Measurements from ENCODE around the gene MADCAM1.

The MADCAM1 gene

GRCh38 chr19:539429-540030 is 43.2 kb downstream of the MADCAM1 start:
- Histone ChIP-seq H3K9ac (ENCODE audit: low read length) (no peak overlapping the region), H3K9me3 (ENCODE audit: low read length) (no peaks in the 10 kb centered on the region), H2AFZ (ENCODE audit: low read length) (no peak overlapping the region), H3K4me2 (ENCODE audit: low read length) (no peak overlapping the region), H3K27ac (ENCODE audit: low read depth, low read length, poor library complexity, severe bottlenecking) (no peak overlapping the region), H4K20me1 (ENCODE audit: insufficient read depth, low read length) (no peaks in the 10 kb centered on the region), H3K79me2 (ENCODE audit: insufficient read depth, low read length) (no peaks in the 10 kb centered on the region), H3K27me3 (ENCODE audit: insufficient read depth, low read length) (no peaks in the 10 kb centered on the region), H3K4me3 (ENCODE audit: low read depth, low read length, poor library complexity, severe bottlenecking) (no peak overlapping the region), H3F3A (ENCODE audit: insufficient read depth, low read length) (no peaks in the 10 kb centered on the region), H3K4me1 (ENCODE audit: insufficient read depth, low read length, severe bottlenecking) (peaks cover 10% of the 10 kb centered on the region), H3K9me2 (ENCODE audit: low read depth, low read length) (no peaks in the 10 kb centered on the region), H3K36me3 (ENCODE audit: insufficient read depth, low read length) (peaks cover 14% of the 10 kb centered on the region)
- no peak for TF ChIP-seq CTCF (IDR thresholded peaks at IDR 0.05; ENCODE audit: low read length)

- H3K79me2 ChIP-seq (ENCODE audit: insufficient read depth, low read length) = no peaks in the 10 kb centered on the region
- TF ChIP-seq CTCF (IDR thresholded peaks at IDR 0.05; ENCODE audit: low read length) = no peak
- H3K9ac ChIP-seq (ENCODE audit: low read length) = no peak overlapping the region
- H3K4me2 ChIP-seq (ENCODE audit: low read length) = no peak overlapping the region
- H3K9me2 ChIP-seq (ENCODE audit: low read depth, low read length) = no peaks in the 10 kb centered on the region
- peaks cover 10% of the 10 kb centered on the region for H3K4me1 ChIP-seq (ENCODE audit: insufficient read depth, low read length, severe bottlenecking)
- H3K36me3 ChIP-seq (ENCODE audit: insufficient read depth, low read length) = peaks cover 14% of the 10 kb centered on the region
- no peak overlapping the region for H2AFZ ChIP-seq (ENCODE audit: low read length)
- H3K4me3 ChIP-seq (ENCODE audit: low read depth, low read length, poor library complexity, severe bottlenecking) = no peak overlapping the region
- no peaks in the 10 kb centered on the region for H3K9me3 ChIP-seq (ENCODE audit: low read length)
- no peak overlapping the region for H3K27ac ChIP-seq (ENCODE audit: low read depth, low read length, poor library complexity, severe bottlenecking)
- no peaks in the 10 kb centered on the region for H3F3A ChIP-seq (ENCODE audit: insufficient read depth, low read length)
- no peaks in the 10 kb centered on the region for H4K20me1 ChIP-seq (ENCODE audit: insufficient read depth, low read length)
- H3K27me3 ChIP-seq (ENCODE audit: insufficient read depth, low read length) = no peaks in the 10 kb centered on the region
Observed at GRCh38 chr19:540867-541637, 44.8 kb downstream of the MADCAM1 start.

- Histone ChIP-seq H4K20me1 (ENCODE audit: insufficient read depth, low read length) (no peaks in the 10 kb centered on the region), H3K27ac (ENCODE audit: low read depth, low read length, poor library complexity, severe bottlenecking) (no peak overlapping the region), H3K4me1 (ENCODE audit: insufficient read depth, low read length, severe bottlenecking) (peaks cover 10% of the 10 kb centered on the region), H3K4me3 (ENCODE audit: low read depth, low read length, poor library complexity, severe bottlenecking) (no peak overlapping the region), H3K36me3 (ENCODE audit: insufficient read depth, low read length) (peaks cover 7% of the 10 kb centered on the region), H2AFZ (ENCODE audit: low read length) (no peak overlapping the region), H3F3A (ENCODE audit: insufficient read depth, low read length) (no peaks in the 10 kb centered on the region), H3K9me3 (ENCODE audit: low read length) (no peaks in the 10 kb centered on the region), H3K9me2 (ENCODE audit: low read depth, low read length) (no peaks in the 10 kb centered on the region), H3K9ac (ENCODE audit: low read length) (no peak overlapping the region), H3K4me2 (ENCODE audit: low read length) (no peak overlapping the region), H3K27me3 (ENCODE audit: insufficient read depth, low read length) (no peaks in the 10 kb centered on the region), H3K79me2 (ENCODE audit: insufficient read depth, low read length) (no peaks in the 10 kb centered on the region)
- TF ChIP-seq EZH2 (IDR thresholded peaks at IDR 0.05; ENCODE audit: borderline replicate concordance, low read length) (no peak), CTCF (IDR thresholded peaks at IDR 0.05; ENCODE audit: low read length) (no peak)
Observed at GRCh38 chr19:541699-542098, 45.4 kb downstream of the MADCAM1 start.
